Keratinocyte (primary cell): ENCODE measurements around the gene ZBTB5. TPM values are rescaled to one million over a fixed set of nuclear protein-coding genes. Genes with fewer than 3 reads are reported as not detected.
"Not testable (repeated sequence)": the region's sequence is repeated elsewhere in the genome, so short reads cannot be mapped to it uniquely, and the experiment has no call there.

Experiments
- DNase-seq: peaks from one replicate; pipeline ENCODE4 v3.0.0-alpha.2; 2011; ENCODE audit warnings: low read depth, missing footprints, low spot score
- FAIRE-seq: peaks from 2 replicates; lab custom pipeline; 2011; peaks lifted over from hg19 to GRCh38; lab: Jason Lieb, UNC
- H2AFZ ChIP-seq: 2 replicates; pipeline ENCODE4 v1.6.0; 2012; ENCODE audit warnings: low read length, control low read depth, inconsistent platforms; ENCODE audit not compliant: control insufficient read depth
- H3K27ac ChIP-seq: 2 replicates; pipeline ENCODE4 v1.5.1; 2011; ENCODE audit warnings: low read length; ENCODE audit not compliant: control insufficient read depth, insufficient read depth
- H3K27me3 ChIP-seq: 3 replicates; pipeline ENCODE4 v1.6.0; 2011; ENCODE audit warnings: low read length; ENCODE audit not compliant: control insufficient read depth, insufficient read depth; ENCODE audit errors: extremely low read depth
- H3K36me3 ChIP-seq, 2 experiments: 2 replicates in 1 of 2; 3 replicates in 1 of 2; pipeline ENCODE4 v1.5.1; 2011; ENCODE audit warnings: low read length in 2 of 2, mild to moderate bottlenecking in 1 of 2; ENCODE audit not compliant: control insufficient read depth in 2 of 2, insufficient read depth in 2 of 2; ENCODE audit errors: extremely low read depth in 1 of 2
- H3K4me1 ChIP-seq: 3 replicates; pipeline ENCODE4 v1.5.1; 2011; ENCODE audit warnings: low read length; ENCODE audit not compliant: control insufficient read depth, insufficient read depth; ENCODE audit errors: extremely low read depth
- H3K4me2 ChIP-seq: 3 replicates; pipeline ENCODE4 v1.6.0; 2011; ENCODE audit warnings: low read depth, low read length; ENCODE audit not compliant: control insufficient read depth, insufficient read depth; ENCODE audit errors: extremely low read depth
- H3K4me3 ChIP-seq, 3 experiments: fragments of 200-600 bp in 1 of 3; sonication (generic) in 1 of 3; 2 replicates in 2 of 3; 3 replicates in 1 of 3; pipeline ENCODE4 v1.5.1; 2011 to 2016; ENCODE audit warnings: low read length in 3 of 3, mild to moderate bottlenecking in 3 of 3, control low read depth in 2 of 3, inconsistent platforms in 1 of 3, low read depth in 1 of 3, mixed read lengths in 1 of 3, mixed run types in 1 of 3, moderate library complexity in 1 of 3; ENCODE audit not compliant: control insufficient read depth in 2 of 3, insufficient read depth in 2 of 3; ENCODE audit errors: extremely low read depth in 1 of 3
- H3K79me2 ChIP-seq: 2 replicates; pipeline ENCODE4 v1.6.0; 2012; ENCODE audit warnings: low read length; ENCODE audit not compliant: control insufficient read depth, insufficient read depth
- H3K9ac ChIP-seq: 3 replicates; pipeline ENCODE4 v1.6.0; 2011; ENCODE audit warnings: low read length; ENCODE audit not compliant: control insufficient read depth, insufficient read depth; ENCODE audit errors: extremely low read depth
- H3K9me1 ChIP-seq: 3 replicates; pipeline ENCODE4 v1.6.0; 2011; ENCODE audit warnings: low read length; ENCODE audit not compliant: control insufficient read depth, insufficient read depth; ENCODE audit errors: extremely low read depth
- H3K9me3 ChIP-seq: 2 replicates; pipeline ENCODE4 v1.5.1; 2012; ENCODE audit warnings: low read depth, low read length; ENCODE audit not compliant: control insufficient read depth
- H4K20me1 ChIP-seq: 3 replicates; pipeline ENCODE4 v1.6.0; 2011; ENCODE audit warnings: low read length; ENCODE audit not compliant: control insufficient read depth, insufficient read depth; ENCODE audit errors: extremely low read depth
- CTCF ChIP-seq, 3 experiments: IDR thresholded peaks in 1 of 3; conservative IDR thresholded peaks in 1 of 3; optimal IDR thresholded peaks in 1 of 3; 2 replicates in 2 of 3; 3 replicates in 1 of 3; pipeline versions ENCODE3 to v1.5.1; 2011; ENCODE audit warnings: low read length in 3 of 3, mild to moderate bottlenecking in 3 of 3, moderate library complexity in 2 of 3, control low read depth in 1 of 3, inconsistent platforms in 1 of 3; ENCODE audit not compliant: insufficient read depth in 2 of 3; ENCODE audit errors: extremely low read depth in 1 of 3
- EZH2 ChIP-seq: IDR thresholded peaks from one replicate; pipeline ENCODE4 v1.6.1; 2012; ENCODE audit warnings: inconsistent platforms, mild to moderate bottlenecking, low read length, moderate library complexity
- dilution Hi-C: fragments of 300-500 bp; cut with MboI; formaldehyde crosslinking; loops from one replicate; pipeline ENCODE4 v1.7.0; 2020; ENCODE audit warnings: low sequenced_read_pairs; ENCODE audit not compliant: extremely low pct_ligation_motif_present
- polyA plus RNA-seq, 5 experiments: library from polyadenylated mRNA; depleted of rRNA in 3 of 5; stranded (reverse) in 3 of 5; stranded (forward) in 1 of 5; unstranded in 1 of 5; fragments of >200 nt; gene quantifications; 1 replicate in 1 of 5; 2 replicates in 3 of 5; 3 replicates in 1 of 5; pipeline versions ENCODE4 v1.2.1 to v1.2.3, GENCODE V29; 2011 to 2012; ENCODE audit warnings: missing spikeins in 2 of 5, low read depth in 1 of 5, low replicate concordance in 1 of 5

The ZBTB5 gene
- polyA plus RNA-seq, 1 donor (not counting 4 experiments of a cell fraction or from before 2014, with no cell fraction given) = 12.6 TPM

GRCh38 chr9:37480759-37481158 lies 15.5 kb upstream of the ZBTB5 start:
- FAIRE-seq (no peak), DNase-seq (no peak)
- Histone ChIP-seq H3K27me3 (no peaks in the 10 kb centered on the region), H3K4me3 (no peak overlapping the region), H4K20me1 (no peaks in the 10 kb centered on the region), H3K9me1 (peaks cover 2% of the 10 kb centered on the region), H3K9ac (no peak overlapping the region), H3K27ac (no peak overlapping the region), H3K4me1 (peaks cover 10% of the 10 kb centered on the region), H3K36me3 (no peaks in the 10 kb centered on the region), H3K9me3 (no peaks in the 10 kb centered on the region), H3K4me2 (no peak overlapping the region), H3K79me2 (no peaks in the 10 kb centered on the region), H2AFZ (no peak overlapping the region)
- dilution Hi-C loops = loop anchor here (25.0 kb wide), 1 partner anchor 107 kb away; the partner anchor contains the start of genes FBXO10 and TOMM5
- no peak for TF ChIP-seq CTCF (optimal IDR thresholded peaks at IDR 0.05 in 1 of 3, IDR thresholded peaks at IDR 0.05 in 1 of 3, conservative IDR thresholded peaks at IDR 0.05 in 1 of 3; ENCODE audit: extremely low read depth in 1 of 3, insufficient read depth in 2 of 3, low read length in 3 of 3)
- no peak for TF ChIP-seq EZH2

- H3K9me3 ChIP-seq, H3K4me1 ChIP-seq, H2AFZ ChIP-seq, H4K20me1 ChIP-seq, H3K27me3 ChIP-seq, H3K9ac ChIP-seq, DNase-seq, H3K4me3 ChIP-seq, H3K36me3 ChIP-seq, H3K9me1 ChIP-seq, H3K27ac ChIP-seq, H3K79me2 ChIP-seq, H3K4me2 ChIP-seq, FAIRE-seq: not testable (repeated sequence)
- dilution Hi-C loops = loop anchor here (25.0 kb wide), 1 partner anchor 109 kb away; the partner anchor contains the start of genes FBXO10 and TOMM5
Observed at GRCh38 chr9:37477987-37478619, 12.9 kb upstream of the ZBTB5 start.

DNA sequence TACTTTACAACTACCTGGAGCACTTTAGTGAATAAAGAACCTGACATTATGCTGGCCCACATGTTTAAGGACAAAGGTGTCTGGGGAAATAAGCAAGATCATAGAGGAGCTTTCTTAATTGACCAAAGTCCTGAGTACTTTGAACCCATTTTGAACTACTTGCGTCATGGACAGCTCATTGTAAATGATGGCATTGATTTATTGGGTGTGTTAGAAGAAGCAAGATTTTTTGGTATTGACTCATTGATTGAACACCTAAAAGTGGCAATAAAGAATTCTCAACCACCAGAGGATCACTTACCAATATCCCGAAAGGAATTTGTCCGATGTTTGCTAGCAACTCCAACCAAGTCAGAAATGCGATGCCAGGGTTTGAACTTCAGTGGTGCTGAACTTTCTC lies 12.2 kb upstream of the ZBTB5 start:
- H3K27me3 ChIP-seq, DNase-seq, H3K4me3 ChIP-seq, H2AFZ ChIP-seq, H3K4me1 ChIP-seq, H4K20me1 ChIP-seq, FAIRE-seq, H3K79me2 ChIP-seq, H3K36me3 ChIP-seq, H3K9ac ChIP-seq, H3K4me2 ChIP-seq, H3K9me3 ChIP-seq, H3K27ac ChIP-seq, H3K9me1 ChIP-seq: not testable (repeated sequence)
- dilution Hi-C loops = loop anchor here (25.0 kb wide), 1 partner anchor 110 kb away; the partner anchor contains the start of genes FBXO10 and TOMM5
